K562 (cell line): Measurements from ENCODE around the gene LIMS1. TPM values are rescaled to one million over a fixed set of nuclear protein-coding genes. Genes with fewer than 3 reads are reported as not detected.
A peak's percentile ranks its signal among the peaks of the same experiment; 100 is the strongest.

Experiments
- CREB1 ChIP-seq, 2 experiments: sonication (generic) in 1 of 2; formaldehyde crosslinking in 1 of 2; IDR thresholded peaks; 2 replicates each; pipeline versions ENCODE4 v1.6.1 to v1.8.0; 2012 to 2022; ENCODE audit warnings: inconsistent platforms in 1 of 2, mild to moderate bottlenecking in 1 of 2, missing genetic modification reagents in 1 of 2, moderate library complexity in 1 of 2
- CTBP1 ChIP-seq: fragments of 450-650 bp; IDR thresholded peaks from 2 replicates; pipeline ENCODE4 v1.6.1; 2016; ENCODE audit warnings: borderline replicate concordance
- DACH1 ChIP-seq: fragments of 450-650 bp; IDR thresholded peaks from 2 replicates; pipeline ENCODE4 v1.6.1; 2018; ENCODE audit not compliant: partially characterized antibody
- FOXA1 ChIP-seq: fragments of 450-650 bp; IDR thresholded peaks from 2 replicates; pipeline ENCODE4 v1.6.1; 2016; ENCODE audit warnings: mild to moderate bottlenecking, borderline replicate concordance
- FOXP1 ChIP-seq: sonication (generic); formaldehyde crosslinking; IDR thresholded peaks from 2 replicates; pipeline ENCODE4 v1.8.0; 2022; ENCODE audit warnings: mild to moderate bottlenecking, missing genetic modification reagents
- KDM5B ChIP-seq: fragments of 200-600 bp; sonication (generic); IDR thresholded peaks from 2 replicates; pipeline ENCODE4 v1.6.1; 2012; ENCODE audit warnings: low read depth, mild to moderate bottlenecking, moderate library complexity, low read length, control low read depth, inconsistent platforms; ENCODE audit not compliant: insufficient replicate concordance
- KLF13 ChIP-seq: fragments of 450-650 bp; IDR thresholded peaks from 2 replicates; pipeline ENCODE4 v1.6.1; 2016; ENCODE audit warnings: missing genetic modification characterization, low read depth, mild to moderate bottlenecking, missing compliant biosample characterization, moderate library complexity, borderline replicate concordance
- MLX ChIP-seq, 2 experiments: fragments of 450-650 bp in 1 of 2; sonication (generic) in 1 of 2; formaldehyde crosslinking; conservative IDR thresholded peaks; 2 replicates each; pipeline versions ENCODE4 v1.4.0 to v1.8.1; 2020 to 2022; ENCODE audit warnings: mild to moderate bottlenecking in 1 of 2, missing genetic modification reagents in 1 of 2
- MNT ChIP-seq, 2 experiments: fragments of 450-650 bp; conservative IDR thresholded peaks; 2 replicates each; pipeline ENCODE4 v1.6.1; 2017; ENCODE audit warnings: mild to moderate bottlenecking in 2 of 2, moderate library complexity in 2 of 2
- MTA1 ChIP-seq: fragments of 450-650 bp; IDR thresholded peaks from 2 replicates; pipeline ENCODE4 v1.6.1; 2017; ENCODE audit warnings: borderline replicate concordance
- NFIC ChIP-seq: fragments of 450-650 bp; IDR thresholded peaks from 2 replicates; pipeline ENCODE4 v1.6.1; 2017; ENCODE audit warnings: mild to moderate bottlenecking, inconsistent platforms
- PHF20 ChIP-seq: fragments of 450-650 bp; IDR thresholded peaks from 2 replicates; pipeline ENCODE4 v1.6.1; 2018; ENCODE audit not compliant: partially characterized antibody
- RBM14 ChIP-seq: fragments of 200-400 bp; formaldehyde crosslinking; IDR thresholded peaks from 2 replicates; pipeline ENCODE4 v1.6.1; 2018; ENCODE audit warnings: low read depth, mild to moderate bottlenecking, low read length, moderate library complexity, borderline replicate concordance; ENCODE audit not compliant: insufficient read depth
- RNF219 ChIP-seq: fragments of 250-450 bp; sonication (Bioruptor Pico); IDR thresholded peaks from 2 replicates; pipeline ENCODE4 v1.5.0; 2022; ENCODE audit warnings: mild to moderate bottlenecking
- SAP30 ChIP-seq: fragments of 200-600 bp; sonication (generic); IDR thresholded peaks from 2 replicates; pipeline ENCODE4 v1.6.1; 2012; ENCODE audit warnings: borderline replicate concordance, low read depth, mild to moderate bottlenecking, moderate library complexity, low read length, control low read depth, inconsistent platforms; ENCODE audit not compliant: insufficient read depth, poor library complexity, severe bottlenecking
- SFPQ ChIP-seq: fragments of 200-400 bp; formaldehyde crosslinking; IDR thresholded peaks from 2 replicates; pipeline ENCODE4 v1.6.1; 2017; ENCODE audit warnings: mild to moderate bottlenecking, low read depth, low read length, moderate library complexity
- SIX5 ChIP-seq, 2 experiments: IDR thresholded peaks; 2 replicates each; pipeline ENCODE4 v1.6.1; 2011; ENCODE audit warnings: low read length in 2 of 2, borderline replicate concordance in 1 of 2, low read depth in 1 of 2, mild to moderate bottlenecking in 1 of 2, moderate library complexity in 1 of 2; ENCODE audit not compliant: insufficient read depth in 1 of 2
- SMARCC2 ChIP-seq: fragments of 450-650 bp; IDR thresholded peaks from 2 replicates; pipeline ENCODE4 v1.6.1; 2017; ENCODE audit warnings: antibody characterized with exemption, moderate library complexity, mild to moderate bottlenecking, low read depth
- SRSF1 ChIP-seq: fragments of 200-400 bp; formaldehyde crosslinking; IDR thresholded peaks from 2 replicates; pipeline ENCODE4 v1.6.1; 2017; ENCODE audit warnings: mild to moderate bottlenecking, low read depth, low read length, moderate library complexity
- SRSF9 ChIP-seq: fragments of 200-400 bp; formaldehyde crosslinking; IDR thresholded peaks from 2 replicates; pipeline ENCODE4 v1.6.1; 2017; ENCODE audit warnings: low read depth, low read length, borderline replicate concordance
- polyA plus RNA-seq, 8 experiments: library from polyadenylated mRNA; depleted of rRNA in 4 of 8; stranded (reverse) in 5 of 8; unstranded in 3 of 8; fragments of >200 nt; fragmentation: Nextera tagmentation in 2 of 8; fragmentation: Illumina TruSeq in 1 of 8; extraction: Ambion mirVana in 2 of 8; extraction: Trizol in 1 of 8; gene quantifications; 2 replicates each; pipeline versions ENCODE4 v1.2.1 to v1.2.3, GENCODE V29; 2011 to 2014; ENCODE audit warnings: inconsistent platforms in 1 of 8, missing spikeins in 1 of 8
- total RNA-seq, 7 experiments: library from RNA; depleted of rRNA in 6 of 7; stranded (reverse); fragments of >200 nt in 6 of 7; fragmentation: Illumina TruSeq in 2 of 7; extraction: Trizol in 2 of 7; gene quantifications; 2 replicates each; pipeline versions ENCODE4 v1.2.1 to v1.2.3, GENCODE V29; 2011 to 2021; ENCODE audit warnings: low replicate concordance in 1 of 7

The LIMS1 gene
- total and polyA plus RNA-seq, 9 of the 15 experiments (the other 6 are each of a cell fraction or from before 2014, with no cell fraction given), result 52.8 to 134 (median 81.0) TPM

GRCh38 chr2:108612514-108613183, 78.4 kb downstream of the LIMS1 start (continued):
- TF ChIP-seq NFIC (0 out of 2 replicates have a peak, but pooled peaks have one; percentile 5), KDM5B (no peak), SRSF9 (no peak), SFPQ (no peak), SIX5 (IDR thresholded peaks at IDR 0.05; ENCODE audit: borderline replicate concordance in 1 of 2, insufficient read depth in 1 of 2, low read depth in 1 of 2, low read length in 2 of 2) (no peak), FOXP1 (CRISPR knock-in tag) (no peak), CREB1 (IDR thresholded peaks at IDR 0.05) (no peak), CREB1 (CRISPR knock-in tag; IDR thresholded peaks at IDR 0.05) (no peak), RBM14 (no peak), SMARCC2 (no peak), FOXA1 (no peak), DACH1 (no peak), MLX (CRISPR knock-in tag; conservative IDR thresholded peaks at IDR 0.05) (no peak), SAP30 (peak; percentile 50), MNT (conservative IDR thresholded peaks at IDR 0.05) (0 out of 4 replicates have a peak, but pooled peaks have one; percentile 45 to 53), RNF219 (CRISPR knock-in tag) (no peak), SRSF1 (no peak), KLF13 (tag) (no peak), MTA1 (no peak), PHF20 (no peak), CTBP1 (no peak)
